ENCODE data around the gene TUFM.

The TUFM gene

DNA sequence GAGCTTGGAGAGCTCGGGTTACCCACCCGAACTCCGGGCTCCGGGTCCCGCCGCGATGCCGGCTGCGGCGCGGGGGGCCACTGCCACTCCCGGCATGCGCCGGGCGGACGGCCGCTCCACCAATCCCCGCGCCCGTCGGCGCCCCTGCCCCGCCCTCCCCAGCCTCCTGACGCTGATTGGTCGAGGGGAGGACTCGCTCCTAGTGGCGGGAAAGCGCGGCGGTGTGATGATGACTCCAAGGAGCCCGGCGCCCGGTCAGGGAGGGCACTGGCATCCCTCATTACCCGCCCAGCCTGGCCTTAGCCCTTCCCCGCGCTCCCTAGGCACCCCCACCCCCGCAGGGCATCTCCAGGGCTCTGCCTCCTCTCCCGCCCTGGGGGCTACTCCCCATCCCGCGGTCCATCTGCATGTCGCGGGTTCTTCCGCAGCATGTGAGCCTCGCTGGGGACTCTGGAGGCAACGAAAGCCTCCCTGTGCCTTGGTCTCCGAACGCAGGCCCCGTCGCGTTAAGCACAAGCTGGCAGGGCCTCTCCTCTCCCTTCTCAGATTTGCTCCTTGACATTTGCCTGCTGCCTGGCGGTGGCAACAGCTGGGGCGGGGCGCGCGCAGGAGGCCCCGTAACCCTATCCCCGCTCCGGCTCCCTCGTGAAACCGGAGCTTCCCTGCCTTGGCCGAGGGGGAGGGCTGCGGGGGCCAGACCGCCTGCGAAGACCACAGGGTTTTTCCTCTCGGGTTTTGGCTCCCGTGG is 33.9 kb upstream of the TUFM start:
- DNase-seq (ENCODE audit: low spot score), result peak; percentile 96
- TF ChIP-seq, protein P1, sequence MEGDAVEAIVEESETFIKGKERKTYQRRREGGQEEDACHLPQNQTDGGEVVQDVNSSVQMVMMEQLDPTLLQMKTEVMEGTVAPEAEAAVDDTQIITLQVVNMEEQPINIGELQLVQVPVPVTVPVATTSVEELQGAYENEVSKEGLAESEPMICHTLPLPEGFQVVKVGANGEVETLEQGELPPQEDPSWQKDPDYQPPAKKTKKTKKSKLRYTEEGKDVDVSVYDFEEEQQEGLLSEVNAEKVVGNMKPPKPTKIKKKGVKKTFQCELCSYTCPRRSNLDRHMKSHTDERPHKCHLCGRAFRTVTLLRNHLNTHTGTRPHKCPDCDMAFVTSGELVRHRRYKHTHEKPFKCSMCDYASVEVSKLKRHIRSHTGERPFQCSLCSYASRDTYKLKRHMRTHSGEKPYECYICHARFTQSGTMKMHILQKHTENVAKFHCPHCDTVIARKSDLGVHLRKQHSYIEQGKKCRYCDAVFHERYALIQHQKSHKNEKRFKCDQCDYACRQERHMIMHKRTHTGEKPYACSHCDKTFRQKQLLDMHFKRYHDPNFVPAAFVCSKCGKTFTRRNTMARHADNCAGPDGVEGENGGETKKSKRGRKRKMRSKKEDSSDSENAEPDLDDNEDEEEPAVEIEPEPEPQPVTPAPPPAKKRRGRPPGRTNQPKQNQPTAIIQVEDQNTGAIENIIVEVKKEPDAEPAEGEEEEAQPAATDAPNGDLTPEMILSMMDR (conservative IDR thresholded peaks at IDR 0.05; ENCODE audit: low read depth), result no peak
- peak overlapping the region; percentile 86 for H3K27ac ChIP-seq
- POLR2A ChIA-PET (ENCODE audit: low non-redundant PET), result no interaction called here
- CTCF ChIA-PET, result interaction anchor here (1.7 kb wide), 1 partner anchor 65 kb away, joined by 6 read pairs; no protein-coding TSS in a partner anchor

DNA sequence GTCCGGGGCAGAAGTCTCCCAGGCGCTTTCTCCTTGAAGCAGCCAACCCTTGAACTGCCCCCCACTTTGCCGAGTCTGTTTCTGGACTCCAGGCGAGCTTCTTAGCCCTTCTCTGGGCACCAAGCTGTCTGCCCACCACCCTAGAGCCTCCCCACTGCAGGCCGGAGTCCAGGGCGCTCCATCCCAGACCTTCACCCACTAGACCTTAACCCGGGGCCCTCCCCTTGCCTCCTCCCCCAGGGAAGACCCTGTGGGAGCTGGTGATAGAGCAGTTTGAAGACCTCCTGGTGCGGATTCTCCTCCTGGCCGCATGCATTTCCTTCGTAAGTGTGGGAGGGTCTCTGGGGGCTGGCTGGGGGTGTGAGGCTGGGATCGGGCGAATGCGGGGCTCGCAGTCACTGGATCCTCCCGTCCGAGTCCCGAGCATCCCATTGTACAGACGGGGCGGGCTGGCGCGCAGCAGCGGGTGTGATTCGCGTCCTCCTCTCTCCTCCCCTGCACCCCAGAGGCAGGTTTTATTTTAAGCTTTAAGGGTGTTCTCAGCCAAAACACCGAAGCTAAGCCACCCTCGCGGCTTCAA is 33.2 kb upstream of the TUFM start:
- ChIA-PET CTCF (interaction anchor here (0.6 to 1.7 kb wide), 2 partner anchors 30 to 65 kb away, joined by 3 to 6 read pairs; no protein-coding TSS in a partner anchor), POLR2A (ENCODE audit: low non-redundant PET) (no interaction called here)
- no peak for DNase-seq (ENCODE audit: low spot score)
- TF ChIP-seq, protein P1 (conservative IDR thresholded peaks at IDR 0.05; ENCODE audit: low read depth), result no peak
- peak overlapping the region; percentile 86 for H3K27ac ChIP-seq

DNA sequence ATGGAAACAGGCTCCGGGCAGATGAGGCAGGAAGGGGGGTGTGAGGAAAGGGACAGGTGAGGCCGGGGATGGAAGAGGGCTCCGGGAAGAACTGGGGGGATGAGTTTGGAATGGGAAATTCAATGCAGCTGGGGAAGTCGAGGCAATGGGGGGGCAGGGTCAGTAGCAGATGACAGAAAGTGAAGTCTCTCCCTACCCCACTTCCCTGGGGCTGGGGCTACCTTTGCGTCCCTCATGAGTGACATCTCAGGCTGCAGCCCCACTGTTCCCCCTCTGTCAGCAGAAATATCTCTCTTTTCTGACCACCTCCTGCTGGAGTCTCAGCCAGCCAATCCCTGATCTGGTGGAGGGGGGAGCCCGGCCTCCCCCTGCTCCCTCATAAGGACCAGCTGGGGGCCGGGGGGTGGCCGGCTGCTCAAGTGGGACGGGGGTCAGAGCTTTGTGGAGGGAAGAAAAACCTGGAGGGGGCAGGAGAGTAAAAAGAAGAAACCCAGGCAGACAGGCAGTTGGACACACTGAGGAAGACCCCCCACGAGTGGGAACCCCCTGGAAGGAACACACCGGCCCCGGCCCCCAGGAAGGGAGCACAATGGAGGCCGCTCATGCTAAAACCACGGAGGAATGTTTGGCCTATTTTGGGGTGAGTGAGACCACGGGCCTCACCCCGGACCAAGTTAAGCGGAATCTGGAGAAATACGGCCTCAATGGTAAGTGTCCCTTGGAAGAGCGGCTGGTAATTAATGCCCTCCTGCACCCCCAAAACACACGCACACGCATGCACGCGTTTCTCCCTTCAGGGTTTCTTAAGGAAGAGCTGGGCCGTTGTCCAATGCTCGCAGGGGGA is 32.2 kb upstream of the TUFM start, which contains the start of gene ATP2A1:
Gene ATP2A1 (plus strand): TSS at position 406 of the 844 bp plus-strand sequence. CDS start 184 bp downstream, at position 590.
- no peak for DNase-seq (ENCODE audit: low spot score)
- POLR2A ChIA-PET (ENCODE audit: low non-redundant PET), result no interaction called here
- CTCF ChIA-PET, result interaction anchor here (0.6 to 1.0 kb wide), 3 partner anchors 29 to 1750 kb away, joined by 3 read pairs; no protein-coding TSS in a partner anchor
- peak within 1 kb of the TSS; percentile 86 for H3K27ac ChIP-seq
- TF ChIP-seq, protein P1 (conservative IDR thresholded peaks at IDR 0.05; ENCODE audit: low read depth), result no peak

DNA sequence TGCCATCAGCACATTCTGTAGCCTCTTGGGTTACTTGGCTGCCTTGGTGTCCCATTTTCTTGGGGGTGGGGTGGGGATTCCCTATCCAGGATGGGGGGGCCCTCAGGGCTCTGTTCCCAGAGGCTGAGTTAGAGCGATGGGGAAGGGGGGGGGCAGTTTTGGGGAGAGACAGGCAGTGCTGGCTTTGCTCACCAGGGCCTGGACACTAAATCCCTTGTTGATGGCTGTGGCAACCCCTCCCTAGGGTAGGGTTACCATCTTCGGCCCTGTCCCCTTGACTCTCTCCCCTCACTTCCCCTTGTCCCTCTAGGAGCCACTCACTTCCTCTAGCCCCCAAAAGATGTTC is 31.5 kb upstream of the TUFM start:
- TF ChIP-seq, protein P1 (conservative IDR thresholded peaks at IDR 0.05; ENCODE audit: low read depth), result no peak
- no peak for DNase-seq (ENCODE audit: low spot score)
- no peak overlapping the region for H3K27ac ChIP-seq
- ChIA-PET POLR2A (ENCODE audit: low non-redundant PET) (no interaction called here), CTCF (interaction anchor here (0.7 kb wide), 1 partner anchor 33 kb away, joined by 4 read pairs; no protein-coding TSS in a partner anchor)

DNA sequence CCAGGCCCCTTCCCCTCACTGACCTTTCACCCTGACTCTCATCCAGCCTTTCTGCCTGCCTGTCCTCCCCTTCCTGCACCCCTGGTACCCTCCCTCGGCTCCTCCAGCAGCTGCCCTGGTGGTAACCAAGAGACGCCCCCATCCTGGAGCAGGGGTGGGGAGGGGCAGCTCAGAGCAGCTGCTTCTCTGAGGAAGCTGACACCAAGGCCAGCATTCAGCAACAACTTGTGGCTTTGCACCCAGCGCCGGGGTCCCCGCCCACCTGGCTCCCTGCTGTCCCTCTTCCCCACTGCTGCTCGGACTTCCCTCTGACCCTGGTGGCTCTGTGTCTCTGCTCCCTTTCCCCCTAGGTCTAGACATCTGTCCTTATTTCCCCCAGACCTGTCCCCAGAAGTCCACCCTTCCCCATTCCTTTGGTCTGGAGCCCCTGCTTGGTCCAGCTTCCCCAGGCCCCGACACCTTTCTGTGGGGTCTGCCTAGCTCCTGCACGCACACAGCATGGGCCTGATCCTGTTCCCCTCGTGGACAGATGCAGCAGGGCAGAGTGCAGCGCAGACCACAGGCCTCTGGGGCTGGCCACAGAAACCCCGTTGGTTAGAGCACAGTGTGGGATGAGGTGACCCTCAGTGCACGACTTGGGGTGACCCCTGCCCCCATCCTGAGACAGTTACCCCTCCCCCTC is 31.0 kb upstream of the TUFM start:
- TF ChIP-seq, protein P1 (conservative IDR thresholded peaks at IDR 0.05; ENCODE audit: low read depth), result no peak
- ChIA-PET CTCF (interaction anchor here (0.7 kb wide), 1 partner anchor 32 kb away, joined by 4 read pairs; no protein-coding TSS in a partner anchor), POLR2A (ENCODE audit: low non-redundant PET) (no interaction called here)
- DNase-seq (ENCODE audit: low spot score), result no peak
- peak overlapping the region; percentile 64 for H3K27ac ChIP-seq
